ENCODE measurements around the gene CLSTN3.
A peak's percentile ranks its signal among the peaks of the same experiment; 100 is the strongest.

The CLSTN3 gene

GRCh38 chr12:7129872-7130691, at the start of gene CLSTN3:
Gene CLSTN3, plus strand, starts transcription at chr12:7130371. Its CDS starts 278 bp downstream, at chr12:7130649.
- no peaks in the 10 kb centered on the region for H3K27me3 ChIP-seq (ENCODE audit: insufficient read depth, poor library complexity, severe bottlenecking)
- no peak for TF ChIP-seq CTCF (IDR thresholded peaks at IDR 0.05; ENCODE audit: poor library complexity, severe bottlenecking)
- ATAC-seq (ENCODE audit: low read depth) (peak; percentile 69), DNase-seq (ENCODE audit: low spot score) (no peak)
- H3K4me3 ChIP-seq (ENCODE audit: severe bottlenecking), result peak within 1 kb of the TSS; percentile 43
- H3K9me3 ChIP-seq (ENCODE audit: severe bottlenecking), result no peaks in the 10 kb centered on the region
- H3K4me1 ChIP-seq (ENCODE audit: insufficient read depth, poor library complexity, severe bottlenecking), result no peaks in the 10 kb centered on the region
- no peaks in the 10 kb centered on the region for H3K36me3 ChIP-seq (ENCODE audit: low read depth)
- no peak within 1 kb of the TSS for H3K27ac ChIP-seq (ENCODE audit: poor library complexity, severe bottlenecking)

DNA sequence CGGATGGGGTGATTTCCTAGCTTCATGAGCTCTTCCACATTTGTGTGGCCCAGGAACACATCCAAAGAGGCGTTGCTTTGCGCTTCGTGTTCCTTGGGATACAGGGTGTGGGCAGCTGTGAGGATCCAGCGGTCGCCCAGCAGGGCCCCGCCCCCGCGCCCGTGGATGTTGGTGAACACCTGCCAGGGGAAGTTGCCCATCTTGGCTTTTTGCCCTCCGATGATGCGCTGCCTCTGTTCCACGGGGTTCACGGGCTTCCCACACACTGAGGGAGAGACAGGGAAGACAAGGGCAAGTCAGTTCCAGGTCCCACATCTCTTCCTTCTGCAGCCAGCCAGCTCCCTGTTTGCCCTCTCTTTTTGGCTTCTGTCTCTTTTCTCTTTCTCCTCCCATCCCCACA, 49.1 kb upstream of the CLSTN3 start:
- H3K9me3 ChIP-seq (ENCODE audit: severe bottlenecking), result no peaks in the 10 kb centered on the region
- H3K4me3 ChIP-seq (ENCODE audit: severe bottlenecking), result no peak overlapping the region
- peaks cover 18% of the 10 kb centered on the region for H3K4me1 ChIP-seq (ENCODE audit: insufficient read depth, poor library complexity, severe bottlenecking)
- no peak for TF ChIP-seq CTCF (IDR thresholded peaks at IDR 0.05; ENCODE audit: poor library complexity, severe bottlenecking)
- H3K27ac ChIP-seq (ENCODE audit: poor library complexity, severe bottlenecking), result peak overlapping the region; percentile 94
- no peaks in the 10 kb centered on the region for H3K27me3 ChIP-seq (ENCODE audit: insufficient read depth, poor library complexity, severe bottlenecking)
- no peak for ATAC-seq (ENCODE audit: low read depth)
- H3K36me3 ChIP-seq (ENCODE audit: low read depth), result peaks cover 12% of the 10 kb centered on the region
- no peak for DNase-seq (ENCODE audit: low spot score)

DNA sequence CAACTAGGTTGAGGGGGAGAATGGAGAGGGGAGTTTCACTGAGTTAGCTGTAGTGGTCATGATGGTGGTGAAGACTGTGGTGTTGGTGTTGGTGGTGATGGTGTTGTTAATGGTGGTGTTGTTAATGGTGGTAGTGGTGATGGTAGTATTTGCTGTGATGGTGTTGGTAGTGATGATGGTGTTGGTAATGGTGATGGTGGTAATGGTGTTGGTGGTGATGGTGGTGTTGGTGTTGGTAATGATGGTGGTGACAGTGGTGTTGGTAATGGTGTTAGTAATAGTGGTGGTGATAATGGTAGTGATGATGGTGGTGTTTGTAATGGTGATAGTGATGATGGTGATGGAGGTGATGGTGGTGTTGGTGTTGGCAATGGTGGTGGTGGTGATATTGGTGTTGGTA, 47.0 kb upstream of the CLSTN3 start:
- DNase-seq (ENCODE audit: low spot score), result no peak
- H3K36me3 ChIP-seq (ENCODE audit: low read depth), result peaks cover 16% of the 10 kb centered on the region
- H3K4me1 ChIP-seq (ENCODE audit: insufficient read depth, poor library complexity, severe bottlenecking), result peaks cover 18% of the 10 kb centered on the region
- H3K27me3 ChIP-seq (ENCODE audit: insufficient read depth, poor library complexity, severe bottlenecking), result no peaks in the 10 kb centered on the region
- H3K27ac ChIP-seq (ENCODE audit: poor library complexity, severe bottlenecking), result no peak overlapping the region
- no peak for TF ChIP-seq CTCF (IDR thresholded peaks at IDR 0.05; ENCODE audit: poor library complexity, severe bottlenecking)
- no peak overlapping the region for H3K4me3 ChIP-seq (ENCODE audit: severe bottlenecking)
- ATAC-seq (ENCODE audit: low read depth), result no peak
- H3K9me3 ChIP-seq (ENCODE audit: severe bottlenecking), result no peaks in the 10 kb centered on the region

GRCh38 chr12:7089196-7089871, 40.8 kb upstream of the CLSTN3 start:
- no peak for TF ChIP-seq CTCF (IDR thresholded peaks at IDR 0.05; ENCODE audit: poor library complexity, severe bottlenecking)
- no peak overlapping the region for H3K27ac ChIP-seq (ENCODE audit: poor library complexity, severe bottlenecking)
- no peaks in the 10 kb centered on the region for H3K27me3 ChIP-seq (ENCODE audit: insufficient read depth, poor library complexity, severe bottlenecking)
- H3K4me3 ChIP-seq (ENCODE audit: severe bottlenecking), result no peak overlapping the region
- ATAC-seq (ENCODE audit: low read depth) (no peak), DNase-seq (ENCODE audit: low spot score) (no peak)
- no peaks in the 10 kb centered on the region for H3K9me3 ChIP-seq (ENCODE audit: severe bottlenecking)
- no peaks in the 10 kb centered on the region for H3K4me1 ChIP-seq (ENCODE audit: insufficient read depth, poor library complexity, severe bottlenecking)
- peaks cover 4% of the 10 kb centered on the region; the same call in 1 of the 2 replicates for H3K36me3 ChIP-seq (ENCODE audit: low read depth)
